HG03064 (cell line): Measurements from ENCODE around the gene NEU2.

Experiments
- ATAC-seq: cut with Tn5 transposase; IDR thresholded peaks from one replicate; pipeline ENCODE4 v1.9.1; 2021; ENCODE audit warnings: low read depth; ENCODE audit not compliant: unreplicated experiment

NEU2 gene

GRCh38 chr2:233074106-233074505 lies 41.6 kb downstream of the NEU2 start:
- ATAC-seq = no peak

GRCh38 chr2:233075141-233075965 lies 42.9 kb downstream of the NEU2 start:
- peak; percentile 27 for ATAC-seq

- peak; percentile 44 for ATAC-seq
These were observed 43.5 kb downstream of the NEU2 start for GRCh38 chr2:233075966-233076339.

- no peak for ATAC-seq
These were observed 44.3 kb downstream of the NEU2 start for GRCh38 chr2:233076749-233077148.

- ATAC-seq = no peak
These were observed 47.0 kb downstream of the NEU2 start for GRCh38 chr2:233079473-233079877.

GRCh38 chr2:233079953-233080835 lies 47.7 kb downstream of the NEU2 start:
- ATAC-seq = no peak

- no peak for ATAC-seq
These were observed 48.4 kb downstream of the NEU2 start for GRCh38 chr2:233080836-233081229.

GRCh38 chr2:233081232-233081730 lies 48.8 kb downstream of the NEU2 start:
- ATAC-seq = no peak

- ATAC-seq = peak; percentile 0
These were observed 49.3 kb downstream of the NEU2 start for GRCh38 chr2:233081731-233082221.

- ATAC-seq = peak; percentile 39
These were observed 49.9 kb downstream of the NEU2 start for GRCh38 chr2:233082222-233082930.

GRCh38 chr2:233082931-233083755 lies 50.7 kb downstream of the NEU2 start:
- ATAC-seq = no peak

- ATAC-seq = no peak
These were observed 51.3 kb downstream of the NEU2 start for GRCh38 chr2:233083782-233084181.

- ATAC-seq = no peak
These were observed 52.0 kb downstream of the NEU2 start for GRCh38 chr2:233084488-233084887.
